ENCODE measurements around the gene DRAP1.
"Not testable (repeated sequence)": the region's sequence is repeated elsewhere in the genome, so short reads cannot be mapped to it uniquely, and the experiment has no call there.

Gene DRAP1

DNA sequence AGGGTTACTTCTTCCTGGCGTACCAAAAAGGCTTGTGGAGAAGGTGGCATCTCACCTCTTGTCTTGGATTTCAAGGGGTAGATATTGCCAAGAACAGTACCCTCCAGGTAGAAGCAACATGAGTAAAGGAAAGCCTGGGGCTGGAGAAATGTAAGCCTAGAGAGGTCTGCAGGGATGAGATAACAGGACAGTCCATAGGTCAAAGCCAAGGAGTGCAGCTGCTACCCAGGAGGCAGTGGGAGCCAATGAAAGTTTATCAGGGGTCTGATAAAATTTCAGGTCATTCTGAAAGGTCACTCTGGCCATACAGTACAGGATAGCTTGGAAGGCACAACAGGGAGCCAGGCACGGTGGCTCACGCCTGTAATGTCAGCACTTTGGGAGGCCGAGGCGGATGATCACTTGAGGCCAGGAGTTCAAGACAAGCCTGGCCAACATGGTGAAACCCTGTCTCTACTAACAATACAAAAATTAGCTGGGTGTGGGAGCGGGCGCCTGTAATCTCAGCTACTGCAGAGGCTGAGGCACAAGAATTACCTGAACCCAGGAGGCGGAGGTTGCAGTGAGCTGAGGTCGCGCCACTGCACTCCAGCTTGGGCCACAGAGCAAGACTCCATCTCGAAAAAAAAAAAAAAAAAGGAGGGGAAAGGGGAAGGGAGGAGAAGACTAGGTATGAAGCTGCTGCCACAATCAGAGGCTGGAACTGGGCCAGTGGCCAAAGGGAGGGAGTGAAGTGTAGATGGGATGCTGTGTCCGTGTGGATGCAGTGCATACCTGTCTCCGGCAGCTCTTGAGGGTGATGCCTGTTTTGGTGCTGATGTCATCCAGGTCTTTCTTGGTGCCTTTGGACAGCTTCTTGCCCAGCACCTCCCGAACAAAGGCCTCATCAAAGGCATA is 32.2 kb upstream of the DRAP1 start:
- no peak for DNase-seq (ENCODE audit: low read depth)

DNA sequence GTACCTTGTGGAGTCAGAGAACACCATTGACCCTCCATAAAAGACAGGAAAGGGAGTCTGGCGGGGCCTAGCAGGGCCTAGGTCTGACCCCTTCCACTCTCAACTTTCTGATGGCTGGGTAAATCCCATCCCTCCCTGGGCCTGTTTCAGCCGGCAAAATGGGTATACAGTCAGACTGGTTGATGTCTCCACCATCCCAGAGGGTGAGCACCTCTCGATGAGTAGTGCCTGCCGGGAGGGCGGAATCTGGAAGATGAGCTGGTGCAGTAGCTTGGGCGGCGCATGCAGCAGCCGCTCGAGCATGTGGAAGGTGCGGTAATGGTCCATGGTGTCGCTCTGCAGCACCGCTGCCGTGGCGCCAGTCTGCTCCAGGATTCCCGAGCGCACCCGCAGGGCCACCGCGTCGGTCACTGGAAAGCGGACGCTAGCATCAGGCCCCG is 31.5 kb upstream of the DRAP1 start:
- DNase-seq (ENCODE audit: low read depth), result no peak

DNA sequence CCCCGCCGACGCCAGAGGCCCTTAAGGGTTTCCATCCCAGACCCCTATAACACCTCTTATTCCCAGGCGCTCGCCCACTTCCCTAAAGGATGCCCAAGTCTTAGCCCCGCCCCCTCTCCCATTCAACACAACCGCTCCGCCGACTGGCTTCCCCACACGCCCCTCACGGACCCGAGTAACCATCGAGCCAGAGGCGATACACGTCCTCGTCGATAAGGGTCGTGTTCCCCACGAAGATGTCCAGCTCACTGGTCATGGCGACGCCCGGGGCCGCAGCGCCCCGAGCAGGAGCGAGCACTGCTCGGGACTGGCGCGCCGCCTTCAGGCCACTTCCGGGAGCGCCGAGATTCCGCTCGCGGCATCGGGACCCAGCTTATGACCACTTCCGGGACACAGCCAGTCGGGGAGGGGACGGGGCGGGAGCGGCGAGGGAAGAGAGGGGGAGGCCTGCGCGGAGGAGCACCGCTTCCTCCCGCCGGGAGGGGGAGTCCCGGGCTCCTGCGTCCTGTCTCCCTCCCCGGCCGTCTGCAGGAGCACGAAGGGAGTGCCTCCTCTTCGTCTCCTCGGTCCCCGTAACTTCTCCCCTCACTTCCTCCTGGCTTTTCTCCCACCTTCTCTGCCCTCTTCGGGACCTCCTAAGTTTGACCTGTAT is 30.9 kb upstream of the DRAP1 start, which contains the start of gene FIBP:
Gene FIBP (minus strand): TSS at position 309 of the 652 bp plus-strand sequence. CDS start 53 bp downstream, at position 256.
- DNase-seq (ENCODE audit: low read depth), result peak; percentile 96

DNA sequence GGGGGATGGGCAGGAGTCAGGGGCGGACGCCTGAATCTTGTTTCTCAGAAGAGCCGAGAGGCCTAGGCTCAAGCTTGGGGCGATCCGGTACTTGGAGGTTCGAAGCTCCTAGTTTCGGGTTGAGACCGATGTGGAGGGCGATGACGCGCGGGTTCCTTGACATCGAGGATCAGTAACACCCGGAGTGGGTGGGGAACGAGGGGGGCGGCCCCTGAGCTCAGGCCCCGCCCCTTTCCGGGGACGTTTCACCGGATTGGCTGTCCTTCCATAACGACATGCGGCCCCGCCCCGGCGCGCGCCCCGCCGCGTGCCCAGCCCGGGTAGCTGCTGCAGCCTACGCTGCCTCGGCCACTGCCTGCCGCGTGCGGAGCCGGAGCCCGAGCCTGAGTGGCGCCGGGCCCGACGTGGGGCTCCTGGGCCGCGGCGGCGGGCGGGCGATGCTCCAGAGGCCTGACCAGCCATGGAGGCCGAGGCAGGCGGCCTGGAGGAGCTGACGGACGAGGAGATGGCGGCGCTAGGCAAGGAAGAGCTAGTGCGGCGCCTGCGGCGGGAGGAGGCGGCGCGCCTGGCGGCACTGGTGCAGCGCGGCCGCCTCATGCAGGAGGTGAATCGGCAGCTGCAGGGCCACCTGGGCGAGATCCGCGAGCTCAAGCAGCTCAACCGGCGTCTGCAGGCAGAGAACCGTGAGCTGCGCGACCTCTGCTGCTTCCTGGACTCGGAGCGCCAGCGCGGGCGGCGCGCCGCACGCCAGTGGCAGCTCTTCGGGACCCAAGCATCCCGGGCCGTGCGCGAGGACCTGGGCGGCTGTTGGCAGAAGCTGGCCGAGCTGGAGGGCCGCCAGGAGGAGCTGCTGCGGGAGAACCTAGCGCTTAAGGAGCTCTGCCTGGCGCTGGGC is 28.7 kb upstream of the DRAP1 start, which contains the start of gene CCDC85B:
Gene CCDC85B (plus strand): TSS at position 350 of the 895 bp plus-strand sequence. CDS start 111 bp downstream, at position 461.
- DNase-seq (ENCODE audit: low read depth), result peak; percentile 93

DNA sequence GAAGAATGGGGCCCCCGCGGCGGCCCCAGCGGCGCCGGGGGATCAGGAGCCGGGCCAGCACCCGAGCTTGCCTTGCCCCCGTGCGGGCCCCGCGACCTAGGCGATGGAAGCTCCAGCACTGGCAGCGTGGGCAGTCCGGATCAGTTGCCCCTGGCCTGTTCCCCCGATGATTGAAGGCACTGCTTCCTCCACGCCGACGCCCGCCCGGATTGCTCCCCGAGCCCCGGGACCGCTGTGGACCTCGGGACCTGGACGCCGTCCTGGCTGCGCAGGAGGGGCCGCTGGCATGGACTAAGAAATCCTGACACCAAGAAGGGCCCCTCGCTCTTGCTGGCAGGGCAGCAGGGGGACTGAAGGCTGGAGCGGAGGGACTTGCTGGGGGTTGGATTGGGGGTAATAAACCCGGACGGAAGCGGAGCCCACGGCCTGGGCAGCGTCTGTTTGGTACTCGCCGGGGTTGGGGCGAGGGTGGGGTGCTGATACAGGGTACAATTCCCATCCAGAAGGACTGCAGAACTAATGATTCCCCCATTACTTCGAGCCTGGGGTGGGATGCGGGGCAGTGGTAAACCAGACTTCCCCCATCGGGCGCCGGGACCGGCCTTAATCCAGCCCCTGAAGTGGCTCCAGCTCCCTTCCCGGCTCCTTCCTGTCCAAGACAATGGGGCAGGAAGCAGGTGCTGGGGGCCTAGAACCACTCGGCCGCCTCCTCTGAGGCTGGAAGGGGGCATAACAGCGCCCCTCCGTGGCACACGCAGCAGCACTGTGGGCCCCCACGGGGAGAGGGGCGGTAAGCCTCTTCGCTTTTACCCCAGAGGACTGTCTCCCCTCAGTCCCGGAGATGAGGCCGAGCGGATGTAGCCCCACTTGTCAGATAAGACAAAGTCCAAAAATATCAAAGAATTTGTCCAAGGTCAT is 27.7 kb upstream of the DRAP1 start:
- no peak for DNase-seq (ENCODE audit: low read depth)

DNA sequence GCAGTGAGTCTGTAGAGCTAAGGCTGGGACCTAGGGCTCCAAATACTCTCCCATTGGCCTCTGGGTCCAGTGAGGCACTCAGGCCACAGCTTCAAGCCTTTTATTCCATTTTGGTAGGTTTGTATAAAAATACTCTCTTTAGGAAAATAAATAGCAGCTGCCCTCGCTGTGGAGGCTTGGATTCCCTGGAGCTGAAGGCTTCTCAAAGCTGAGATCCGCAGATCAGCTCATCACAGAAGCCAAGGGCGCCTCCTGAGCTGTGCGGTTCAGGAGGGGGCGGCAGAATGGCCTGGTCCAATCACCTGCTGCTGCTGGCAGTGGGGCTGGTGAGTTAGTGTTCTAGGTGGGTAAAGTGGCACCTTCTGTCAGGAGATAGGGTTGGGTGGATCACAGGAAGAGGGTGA is 27.1 kb upstream of the DRAP1 start:
- DNase-seq (ENCODE audit: low read depth), result not testable (repeated sequence)

DNA sequence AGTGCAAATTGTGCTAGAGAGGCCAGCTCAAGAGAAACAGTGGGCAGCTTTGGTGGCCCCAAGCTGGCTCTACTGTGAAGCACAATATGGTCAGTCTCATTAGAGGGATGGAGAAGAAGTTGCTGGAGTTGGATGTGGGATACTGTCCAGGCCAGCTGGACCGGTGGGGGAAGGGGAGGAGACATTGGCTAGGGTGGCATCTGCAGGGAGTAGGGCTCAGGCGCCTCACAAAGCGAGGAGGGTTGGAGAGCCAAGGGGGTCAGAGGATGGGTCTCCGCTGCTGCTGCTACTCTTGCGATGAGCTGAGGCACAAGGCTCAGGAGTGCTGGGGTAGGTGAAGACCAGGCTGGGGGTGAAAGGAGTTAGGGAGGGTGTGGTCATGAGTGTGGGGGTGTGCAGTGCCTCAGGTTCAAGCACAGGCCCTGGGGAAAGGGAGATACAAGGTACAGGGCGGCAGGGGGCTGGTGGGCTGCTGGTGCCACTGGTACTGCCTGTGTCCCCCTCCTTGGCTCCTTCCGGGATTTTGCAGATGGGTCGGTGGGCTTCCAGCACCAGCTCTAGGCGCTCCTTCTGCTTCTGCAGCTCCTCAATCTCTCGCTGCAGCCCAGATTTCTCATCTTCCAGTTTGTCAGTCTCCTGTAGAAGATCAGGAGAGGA is 26.4 kb upstream of the DRAP1 start:
- no peak for DNase-seq (ENCODE audit: low read depth)

DNA sequence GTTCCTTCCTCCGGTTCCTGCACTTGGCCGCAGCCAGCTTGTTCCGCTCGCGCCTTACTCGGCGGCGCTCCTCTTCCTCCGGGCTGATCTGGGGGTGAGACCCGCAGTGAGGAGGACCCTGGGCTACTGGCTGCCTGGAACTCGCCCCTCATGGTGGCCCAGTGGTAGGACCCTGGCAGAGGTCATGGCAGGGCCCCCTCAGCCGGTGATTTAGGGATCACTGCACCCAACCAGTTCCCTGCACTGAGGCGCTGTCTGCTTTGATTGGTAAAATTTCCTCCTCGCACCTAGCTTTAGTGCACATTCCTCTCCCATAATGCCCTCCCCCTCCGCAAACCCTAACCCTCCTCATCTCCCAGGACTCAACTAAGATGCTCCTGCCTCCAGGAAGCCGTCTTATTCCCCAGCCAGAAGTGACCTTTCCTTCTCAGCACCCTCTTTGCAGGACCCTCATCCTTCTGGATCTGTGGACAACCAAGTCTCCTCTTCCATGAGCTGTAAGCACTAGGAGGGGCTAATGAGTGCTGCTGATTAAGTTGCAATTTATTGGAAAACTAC is 25.1 kb upstream of the DRAP1 start:
- DNase-seq (ENCODE audit: low read depth), result no peak

DNA sequence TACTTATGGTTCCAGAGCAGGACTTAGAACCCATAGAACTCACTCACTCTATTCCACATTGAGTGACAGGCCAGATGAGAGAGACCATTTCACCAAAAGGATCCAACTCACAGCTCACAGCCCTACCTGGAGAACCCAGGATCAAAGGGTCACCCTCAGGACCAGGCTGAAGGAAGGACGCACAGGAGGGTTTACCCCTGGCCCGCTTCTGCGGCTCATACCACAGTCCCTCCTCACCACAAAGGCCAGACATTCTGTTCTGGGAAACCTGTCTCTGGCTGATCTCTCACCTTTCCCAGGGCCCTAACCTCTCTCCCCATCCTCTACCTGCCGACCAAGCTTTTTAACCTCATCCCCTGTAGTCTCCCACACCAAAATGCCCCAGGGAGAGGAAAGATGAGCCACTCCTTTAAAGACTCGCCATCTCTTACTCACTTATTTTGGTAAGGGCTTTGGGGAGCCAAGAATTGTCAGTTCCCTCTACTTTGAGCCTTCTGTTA is 23.7 kb upstream of the DRAP1 start:
- no peak for DNase-seq (ENCODE audit: low read depth)

DNA sequence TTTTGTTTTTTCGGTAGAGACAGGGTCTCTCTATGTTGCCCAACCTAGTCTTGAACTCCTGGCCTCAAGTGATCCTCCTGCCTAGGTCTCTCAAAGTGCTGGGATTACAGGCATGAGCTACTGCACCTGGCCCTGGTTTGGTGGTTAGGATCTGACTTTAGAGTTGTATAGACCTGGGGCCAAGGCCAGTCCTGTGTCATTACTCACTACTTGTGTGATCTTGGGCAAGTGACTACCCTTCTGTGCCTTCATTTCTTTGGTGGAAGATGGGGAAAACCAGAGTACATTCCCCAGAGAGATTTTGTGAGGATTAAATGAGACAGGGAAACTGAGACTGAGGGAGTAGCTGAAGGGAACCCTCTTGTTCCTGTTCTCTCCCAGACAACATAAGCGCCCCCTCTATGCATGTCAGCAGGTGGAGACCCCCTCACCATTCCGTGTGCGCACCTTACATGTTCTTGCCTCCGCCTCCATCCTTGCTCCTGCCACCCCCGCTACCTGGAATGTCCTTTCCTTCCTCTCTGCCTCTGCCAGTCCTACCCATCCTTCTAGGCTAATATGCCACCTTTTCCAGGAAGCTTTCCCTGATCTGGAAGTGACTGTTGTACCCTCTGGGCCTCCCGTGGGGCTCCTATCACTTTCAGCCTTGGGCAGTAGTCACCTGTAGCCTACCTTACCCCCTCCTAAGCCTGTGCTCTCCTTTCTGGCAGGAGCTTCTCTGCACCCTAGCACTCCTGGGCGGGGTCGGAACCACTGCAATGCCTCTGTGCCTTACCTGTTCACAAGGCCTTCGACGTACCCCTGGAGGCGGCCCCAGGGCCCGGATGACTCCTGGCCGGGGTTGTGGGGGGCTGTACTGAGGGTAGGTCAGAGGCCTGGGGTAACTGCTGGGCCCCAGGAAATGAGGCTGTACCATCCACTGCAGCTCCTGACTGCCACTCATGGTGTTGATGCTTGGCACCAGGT is 22.9 kb upstream of the DRAP1 start:
- DNase-seq (ENCODE audit: low read depth), result no peak

DNA sequence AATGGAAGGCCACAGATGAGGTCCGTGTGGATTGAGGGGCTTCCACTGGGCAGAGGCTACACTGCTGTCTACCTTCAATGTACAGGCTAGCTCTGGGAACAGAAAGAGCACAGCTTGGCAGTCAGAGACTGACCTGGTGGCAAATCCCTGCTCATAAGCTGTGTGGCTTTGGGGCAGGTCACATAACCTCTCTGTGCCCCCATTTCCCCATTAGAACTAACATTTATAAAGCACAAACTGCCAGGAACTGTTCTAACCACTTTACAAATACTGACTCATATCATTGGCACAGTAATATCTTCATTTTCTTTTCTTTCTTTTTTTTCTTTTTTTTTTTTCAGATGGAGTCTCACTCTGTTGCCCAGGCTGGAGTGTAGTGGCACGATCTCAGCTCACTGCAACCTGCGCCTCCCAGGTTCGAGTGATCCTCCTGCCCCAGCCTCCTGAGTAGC is 22.2 kb upstream of the DRAP1 start:
- DNase-seq (ENCODE audit: low read depth), result no peak

DNA sequence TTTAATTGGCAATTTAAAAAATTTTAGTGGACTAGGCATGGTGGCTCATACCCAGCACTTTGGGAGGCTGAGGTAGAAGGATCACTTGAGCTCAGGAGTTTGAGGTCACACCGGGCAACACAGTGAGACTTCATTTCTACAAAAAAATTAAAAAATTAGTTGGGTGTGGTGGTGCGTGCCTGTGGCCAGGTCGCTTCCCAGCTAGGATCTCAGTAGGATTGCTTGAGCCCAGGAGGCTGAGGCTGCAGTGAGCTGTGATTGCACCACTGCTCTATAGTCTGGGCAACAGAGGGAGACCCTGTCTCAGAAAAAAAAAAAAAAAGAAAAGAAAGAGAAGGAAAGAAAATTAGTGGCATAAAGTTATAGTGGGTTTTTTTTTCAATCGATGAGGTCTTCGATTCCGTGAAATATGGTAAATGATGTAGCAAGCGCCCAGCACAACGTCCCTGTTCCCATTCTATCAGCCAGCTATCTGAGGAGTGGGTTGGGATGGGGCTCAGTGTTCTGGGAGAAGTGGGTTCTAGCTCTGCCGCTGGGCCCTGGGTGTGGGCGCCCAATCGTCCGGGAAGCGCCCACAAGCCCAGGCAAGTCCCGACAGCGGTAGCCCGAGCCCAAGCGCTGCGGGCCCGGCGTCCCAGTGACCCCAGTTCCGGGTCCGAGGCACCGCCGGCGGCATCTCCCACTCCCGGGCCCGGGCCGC is 20.4 kb upstream of the DRAP1 start:
- DNase-seq (ENCODE audit: low read depth), result no peak

DNA sequence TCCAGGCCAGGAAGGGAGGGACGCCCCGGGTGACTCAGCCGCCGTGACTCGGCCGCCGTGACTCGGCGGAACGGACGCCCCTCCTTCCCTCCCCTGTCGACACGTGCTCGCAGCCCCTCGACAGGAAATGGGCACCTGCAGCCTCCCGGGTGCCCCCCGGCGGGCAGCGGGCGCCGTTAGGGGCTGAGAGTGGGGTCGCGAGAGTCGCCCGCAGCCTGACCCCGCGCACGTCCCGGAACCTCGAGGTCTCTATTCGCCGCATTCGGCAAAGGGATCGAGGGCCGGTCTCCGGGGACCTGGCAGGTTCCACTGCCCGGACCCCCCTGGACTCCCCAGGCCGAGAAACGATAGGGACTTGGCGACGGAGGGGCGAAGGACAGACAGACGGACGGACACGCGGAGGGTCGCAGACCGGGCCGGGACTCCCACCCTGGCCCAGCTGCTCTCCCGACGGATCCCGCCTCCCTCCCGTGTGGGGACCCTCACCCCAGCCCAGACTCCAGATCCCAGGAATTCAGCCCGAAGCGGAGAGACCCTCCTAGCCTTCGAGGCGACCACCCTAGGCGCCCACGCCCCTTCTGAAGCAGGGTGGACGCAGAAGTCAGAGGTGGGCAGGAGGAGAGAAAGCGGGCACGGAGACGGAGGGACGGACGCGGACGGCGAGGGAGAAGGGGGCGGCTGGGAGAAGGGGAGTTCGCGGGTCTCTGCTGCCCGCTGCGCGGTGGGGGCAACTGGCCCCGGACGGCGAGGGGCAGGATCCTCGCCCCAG is 19.7 kb upstream of the DRAP1 start:
- DNase-seq (ENCODE audit: low read depth), result no peak

DNA sequence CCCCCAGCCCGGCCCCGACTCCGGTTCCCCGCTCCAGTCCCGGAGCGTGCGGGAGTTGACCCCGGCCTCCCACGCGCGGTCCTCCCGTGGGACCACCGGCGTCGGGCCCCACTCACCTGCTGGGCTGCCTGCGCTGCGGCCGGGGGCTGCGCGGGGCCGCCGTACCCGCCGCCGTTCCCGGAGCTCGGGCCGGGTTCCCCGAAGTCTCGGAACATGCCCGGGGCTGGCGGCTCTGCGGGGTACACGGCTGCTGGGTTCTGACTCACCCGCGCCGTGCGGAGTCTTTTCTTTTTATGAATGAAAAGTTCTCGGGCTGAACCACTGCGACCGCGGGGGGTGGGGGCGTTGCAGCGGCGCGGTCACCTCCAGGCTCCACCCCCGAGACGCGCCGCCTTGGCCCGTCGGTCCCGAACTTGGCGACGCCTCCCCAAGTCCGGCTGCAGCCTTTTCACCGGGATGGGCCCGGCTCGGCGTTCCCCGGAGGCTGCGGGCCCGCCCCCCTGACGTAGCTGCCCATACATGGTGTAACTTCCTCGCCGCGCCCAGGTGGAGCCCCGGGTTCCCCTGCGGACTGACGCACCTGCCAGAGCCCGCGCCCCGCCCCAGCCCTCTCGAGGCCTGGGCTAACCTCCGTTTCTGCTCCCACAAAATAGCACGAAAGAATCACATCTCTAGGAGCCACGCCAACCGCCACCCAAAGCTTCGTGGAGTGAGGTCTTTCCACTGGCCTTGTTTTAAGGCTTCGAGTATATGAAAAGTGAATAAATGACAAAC is 18.9 kb upstream of the DRAP1 start, which contains the start of gene FOSL1:
Gene FOSL1 (minus strand): TSS at position 264 of the 774 bp plus-strand sequence. CDS start 49 bp downstream, at position 215.
- DNase-seq (ENCODE audit: low read depth), result no peak

DNA sequence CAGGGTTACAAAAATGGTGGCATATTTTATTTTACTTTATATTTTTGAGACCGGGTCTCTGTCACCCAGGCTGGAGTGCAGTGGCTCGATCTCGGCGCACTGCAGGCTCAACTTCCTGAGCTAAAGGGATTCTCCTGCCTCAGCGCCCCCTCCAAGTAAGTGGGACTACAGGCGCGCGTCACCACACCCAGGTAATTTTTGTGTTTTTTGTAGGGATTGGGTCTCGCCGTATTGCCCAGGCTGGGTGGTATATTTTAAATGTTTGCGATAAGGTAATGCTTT is 18.4 kb upstream of the DRAP1 start:
- DNase-seq (ENCODE audit: low read depth), result no peak

DNA sequence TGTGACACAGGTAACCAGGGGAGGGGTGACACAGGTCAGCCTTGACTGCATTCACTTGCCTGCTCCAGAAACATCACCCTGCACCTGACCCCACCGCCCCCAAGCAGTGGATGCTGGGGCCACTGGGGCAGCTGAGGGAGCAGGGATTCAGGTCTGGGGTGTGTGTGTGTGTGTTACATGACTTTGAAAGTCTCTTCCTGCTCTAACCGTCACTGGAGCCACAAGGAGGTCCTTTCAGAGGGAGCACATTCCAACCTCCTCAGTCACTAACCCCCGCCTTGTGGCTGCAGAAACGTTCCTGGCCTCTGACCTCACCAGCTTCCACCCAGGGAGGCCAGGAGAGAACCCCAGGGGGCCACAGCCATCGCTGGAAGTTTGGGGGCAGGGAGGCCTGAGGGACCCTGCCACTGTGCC is 16.2 kb upstream of the DRAP1 start:
- DNase-seq (ENCODE audit: low read depth), result no peak

Data from HS-27A (cell line).